ENCODE results near the gene ARHGEF7.

ARHGEF7 gene

DNA sequence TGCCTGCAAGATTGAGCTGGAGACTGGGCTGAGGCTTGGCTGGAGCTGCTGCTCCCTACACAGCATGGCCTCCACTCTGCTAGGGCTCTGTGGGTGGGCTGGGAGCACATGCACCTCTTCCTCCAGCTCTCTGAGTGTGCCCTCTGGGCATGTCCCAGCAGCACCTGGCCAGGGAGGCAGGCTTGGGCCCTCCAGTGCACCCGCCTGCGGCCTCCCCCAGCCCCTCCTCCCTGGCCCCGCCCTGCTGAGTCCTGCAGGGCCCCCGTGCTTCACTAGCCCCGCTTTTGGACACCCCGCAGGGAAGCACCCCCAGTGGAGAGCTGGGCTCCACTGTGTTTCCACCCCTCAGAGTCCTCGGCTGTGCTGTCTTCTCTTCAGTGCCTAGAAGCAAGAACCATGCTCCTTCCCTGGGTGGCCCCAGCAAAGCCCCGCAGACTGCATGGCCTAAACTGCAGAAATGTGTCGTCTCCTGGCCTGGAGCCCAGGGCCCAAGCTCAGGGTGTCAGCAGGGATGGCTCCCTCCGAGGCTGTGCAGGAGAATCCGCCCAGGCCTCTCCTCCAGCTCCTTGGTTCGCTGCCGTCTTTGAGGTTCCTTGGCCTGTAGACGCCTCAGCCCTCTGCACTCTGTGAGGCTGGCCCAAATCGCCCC is 200.4 kb downstream of the ARHGEF7 start:
- DNase-seq, result no peak

DNA sequence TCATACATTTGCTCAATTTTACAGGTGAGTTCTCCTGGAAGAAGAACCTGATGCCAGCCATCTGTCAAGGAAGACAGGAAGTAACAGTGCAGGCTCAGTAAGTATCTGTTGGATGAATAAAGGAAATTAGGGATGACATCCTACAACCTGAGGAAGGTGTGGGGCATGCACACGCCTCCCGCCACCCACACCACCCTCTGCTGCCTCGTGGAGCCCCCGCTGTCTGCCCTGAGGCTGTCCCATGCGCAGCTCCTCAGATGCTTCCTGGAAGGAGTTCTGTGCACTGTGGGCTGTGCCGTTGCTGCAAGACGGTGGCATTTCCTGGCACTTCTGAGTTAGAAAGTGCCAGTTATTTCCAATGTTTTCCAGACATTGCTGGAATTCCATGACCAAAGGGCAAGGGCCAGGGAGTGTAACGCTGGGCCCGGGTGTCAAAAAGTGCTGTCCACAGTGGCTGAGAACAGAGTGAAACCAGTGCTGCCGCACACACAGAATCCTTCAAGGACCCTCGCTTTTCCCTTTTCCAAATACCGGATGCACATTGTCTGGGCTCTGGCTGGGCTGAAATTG is 201.1 kb downstream of the ARHGEF7 start:
- DNase-seq, result no peak

DNA sequence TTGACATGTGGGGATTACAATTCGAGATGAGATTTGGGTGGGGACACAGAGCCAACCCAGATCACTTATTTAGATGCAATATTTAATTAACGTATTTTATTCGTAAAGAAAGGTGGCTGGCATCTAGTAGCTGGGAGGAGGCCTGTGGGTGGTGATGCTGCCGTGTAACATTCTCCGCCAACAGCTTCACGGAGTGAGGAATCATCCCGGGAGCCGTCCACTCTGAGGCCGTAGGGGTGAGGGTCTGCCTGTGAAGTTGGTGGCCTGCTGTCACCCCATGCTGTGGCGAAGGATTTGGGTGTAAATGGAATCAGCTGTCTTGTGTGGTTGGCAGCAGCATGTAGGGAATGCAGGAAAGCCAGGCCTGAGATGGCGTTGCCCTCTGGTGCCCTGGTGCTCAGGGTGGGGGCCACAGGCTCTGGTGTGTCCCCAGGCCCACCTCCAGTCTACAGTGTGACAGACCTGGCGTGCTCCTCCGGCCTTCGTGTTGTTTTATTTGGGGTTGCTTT is 202.0 kb downstream of the ARHGEF7 start:
- no peak for DNase-seq

DNA sequence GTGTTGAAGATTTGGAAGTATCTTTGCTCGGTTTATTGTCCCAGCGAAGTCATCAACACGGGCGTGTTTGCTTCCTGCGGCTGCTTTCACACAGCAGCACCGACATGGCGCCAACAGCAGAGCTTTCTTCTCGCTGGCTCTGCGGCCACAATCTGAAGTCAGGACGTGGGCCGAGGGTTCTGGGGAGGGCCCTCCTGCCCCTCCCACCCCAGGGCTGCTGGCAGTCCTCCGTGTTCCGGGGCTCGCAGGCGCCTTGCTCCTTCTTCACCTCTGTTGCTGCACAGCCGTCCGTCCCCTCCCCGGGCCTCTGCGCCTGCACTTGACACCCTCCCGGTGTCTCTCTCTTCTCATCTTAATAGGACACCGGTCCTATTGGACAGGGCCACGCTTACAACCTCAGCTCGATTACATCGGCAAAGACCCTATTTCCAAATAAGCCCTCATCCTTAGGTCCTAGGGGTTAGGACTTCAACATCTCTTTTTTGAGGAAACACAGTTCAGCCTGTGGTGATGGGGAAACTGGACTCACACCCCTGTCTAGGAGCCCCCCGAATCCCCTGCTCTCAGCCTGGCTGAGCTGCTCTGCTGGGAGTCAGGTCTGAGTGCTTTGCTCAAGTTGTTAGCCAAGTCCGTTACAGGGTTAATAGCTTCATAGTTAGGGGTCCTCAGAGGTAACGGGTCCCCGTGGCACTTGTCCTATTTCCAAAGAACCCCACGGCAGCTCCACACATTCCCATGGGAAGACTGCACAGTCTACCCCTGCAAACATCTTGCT is 202.6 kb downstream of the ARHGEF7 start:
- DNase-seq, result no peak

DNA sequence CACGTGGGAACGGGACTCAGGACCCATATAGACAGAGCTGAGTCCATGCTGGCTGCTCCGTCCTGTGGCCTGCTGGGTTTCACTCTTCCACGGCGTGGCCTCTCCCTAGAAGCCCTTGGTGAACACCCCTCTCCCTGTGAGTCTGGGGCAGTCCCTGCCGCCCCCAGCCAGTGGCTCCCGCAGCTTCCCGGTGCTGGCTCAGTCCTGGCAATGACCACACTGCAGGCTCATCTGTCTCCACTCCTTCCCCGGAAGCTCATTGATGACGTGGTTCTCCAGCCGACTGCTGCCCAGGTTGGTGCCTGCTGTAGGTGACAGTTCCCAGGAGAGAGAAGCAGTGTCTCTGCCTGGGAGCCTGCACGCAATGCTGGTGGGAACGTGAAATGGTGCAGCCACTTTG is 203.3 kb downstream of the ARHGEF7 start:
- DNase-seq, result no peak

DNA sequence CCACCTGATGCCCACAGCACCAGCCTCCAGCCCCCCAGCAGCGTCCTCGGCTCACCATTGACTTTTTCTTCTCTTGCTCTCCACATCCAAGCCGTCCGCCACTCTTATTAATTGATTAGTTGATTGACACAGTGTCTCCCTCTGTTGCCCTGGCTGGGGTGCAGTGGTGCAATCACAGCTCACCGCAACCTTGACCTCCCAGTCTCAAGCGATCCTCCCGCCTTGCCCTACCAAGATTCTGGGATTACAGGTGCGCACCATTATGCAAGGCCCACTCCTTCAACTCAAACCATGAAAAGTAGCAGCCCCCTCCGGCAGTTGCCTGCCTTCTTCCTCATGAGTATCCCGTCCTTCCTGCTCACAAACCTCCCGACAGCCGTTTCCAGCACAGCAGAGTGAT is 204.4 kb downstream of the ARHGEF7 start:
- no peak for DNase-seq

DNA sequence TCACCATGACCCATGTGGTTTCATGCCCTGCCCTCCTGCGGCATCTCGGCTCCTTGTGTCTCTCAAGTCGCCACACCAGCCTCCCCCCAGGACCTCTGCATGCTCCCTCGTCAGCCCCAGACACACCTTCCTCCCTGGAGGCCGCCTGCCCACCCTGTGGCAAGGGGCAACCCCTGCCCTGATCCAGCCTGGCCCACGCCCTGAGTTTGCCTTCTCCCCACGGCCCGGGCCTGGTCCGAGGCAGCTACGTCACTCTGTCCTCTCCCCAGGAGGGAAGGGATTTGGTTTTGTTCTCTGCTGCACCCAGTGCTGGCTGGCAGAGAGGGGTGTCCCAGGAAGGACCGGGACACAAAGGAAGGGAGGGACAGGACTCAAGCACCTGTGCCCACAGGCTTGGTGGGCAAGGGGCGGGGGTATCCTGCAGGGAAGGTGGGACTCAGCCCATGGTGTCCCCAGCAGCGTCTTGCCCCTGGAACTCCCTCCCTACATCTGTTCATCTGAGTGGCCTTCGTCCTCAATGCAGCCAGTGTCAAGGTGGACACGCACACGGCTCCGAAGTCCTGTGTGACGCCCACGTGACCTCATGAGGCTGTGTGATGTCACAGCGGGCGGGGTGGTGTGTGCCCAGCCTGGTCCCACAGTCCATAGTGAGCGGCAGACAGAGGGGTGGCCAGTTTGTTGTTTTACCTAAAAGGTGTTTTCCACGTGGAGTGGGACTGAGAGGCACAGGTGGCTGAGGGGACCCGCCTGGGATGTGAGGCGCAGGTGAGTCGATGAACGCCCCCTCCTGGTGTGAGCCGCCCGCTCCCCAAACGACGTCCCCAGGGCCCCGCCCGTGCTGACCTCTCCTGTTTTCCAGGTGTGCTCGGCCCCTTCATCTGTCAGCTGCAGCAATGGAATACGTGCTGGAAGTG is 205.1 kb downstream of the ARHGEF7 start, which contains the start of gene TEX29:
TSS of gene TEX29 (plus strand) at position 645 of the 914 bp plus-strand sequence. CDS start at position 894, 249 bp downstream.
- DNase-seq, result no peak

DNA sequence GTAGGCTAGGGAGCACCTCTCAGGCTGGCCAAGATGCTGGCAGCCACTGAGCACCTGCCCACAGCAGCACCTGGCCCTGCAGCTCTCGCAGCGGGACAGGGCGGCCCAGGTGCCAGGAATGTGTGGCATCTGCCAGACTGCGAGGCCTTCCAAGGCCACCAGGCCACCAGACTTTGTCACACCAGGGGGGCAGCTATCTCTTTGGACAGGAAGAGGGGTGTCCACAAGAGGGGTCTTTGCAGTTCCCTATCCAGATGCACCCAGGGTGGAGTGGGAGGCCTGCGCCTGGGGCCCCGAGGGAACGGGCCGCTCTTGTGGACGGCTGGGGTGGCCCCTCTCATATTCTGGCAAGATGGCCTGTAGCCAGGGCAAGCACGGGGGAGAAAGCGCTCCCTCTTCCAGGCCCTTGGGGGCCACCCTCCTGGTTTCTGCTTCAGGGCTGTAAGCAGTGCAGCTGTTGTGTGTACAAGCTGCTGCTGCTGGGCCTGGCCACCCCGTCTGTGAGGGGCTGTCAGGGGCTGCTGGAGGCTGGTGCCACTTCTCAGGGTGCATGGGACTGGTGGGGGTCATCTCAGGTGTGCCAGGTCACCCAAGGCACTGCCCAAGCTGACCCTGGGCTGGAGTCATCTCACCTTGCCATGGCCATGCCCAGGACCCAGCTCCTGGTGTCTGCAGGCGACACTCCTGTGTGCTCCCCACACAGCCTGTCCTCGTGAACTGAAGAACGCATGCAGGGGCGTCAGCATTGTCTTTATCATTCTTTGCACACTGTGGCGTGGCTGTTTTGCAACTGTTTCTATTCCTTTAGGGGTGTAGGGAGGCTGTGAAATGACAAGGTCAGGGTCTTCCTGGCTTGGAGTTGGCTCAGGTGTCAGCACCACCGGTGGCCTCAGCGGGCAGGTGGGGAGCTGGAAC is 207.1 kb downstream of the ARHGEF7 start:
- no peak for DNase-seq

DNA sequence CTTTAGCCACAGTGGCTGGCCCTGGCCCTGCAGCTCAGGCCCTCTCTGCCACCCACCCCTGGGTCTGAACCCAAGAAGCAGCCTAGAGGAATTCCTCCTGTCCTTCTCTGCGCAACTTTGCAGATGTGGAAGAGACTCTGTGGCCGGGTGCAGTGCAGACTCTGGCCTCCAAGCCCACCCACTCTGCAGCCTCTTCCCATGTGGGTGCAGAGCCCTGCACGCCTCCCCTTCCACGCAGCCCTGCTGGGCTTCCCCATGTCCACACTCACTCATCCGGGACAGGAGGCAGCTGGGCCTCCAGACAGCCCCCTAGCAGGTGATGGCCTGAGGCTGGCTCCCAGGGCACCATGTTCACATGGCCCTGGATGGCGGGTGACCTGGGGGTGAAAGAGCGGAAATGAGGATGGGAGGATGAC is 207.8 kb downstream of the ARHGEF7 start:
- DNase-seq, result no peak

DNA sequence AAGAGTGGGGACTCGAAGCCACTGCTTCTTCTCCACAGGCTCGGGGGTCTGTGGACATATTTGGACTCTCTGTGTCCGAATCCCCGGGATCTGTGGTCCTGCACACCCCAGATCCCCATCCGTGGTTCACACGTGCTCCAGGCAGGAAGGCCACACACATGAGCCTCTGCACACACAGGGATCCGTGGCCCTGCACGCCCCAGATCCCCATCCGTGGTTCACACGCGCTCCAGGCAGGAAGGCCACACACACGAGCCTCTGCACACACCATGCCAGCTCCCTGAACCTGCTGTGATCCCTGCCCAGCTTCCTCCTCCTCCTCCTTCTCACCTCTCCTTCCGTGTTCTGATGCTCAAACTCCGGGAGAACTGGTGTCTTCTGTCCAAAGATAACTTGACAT is 208.4 kb downstream of the ARHGEF7 start:
- no peak for DNase-seq

DNA sequence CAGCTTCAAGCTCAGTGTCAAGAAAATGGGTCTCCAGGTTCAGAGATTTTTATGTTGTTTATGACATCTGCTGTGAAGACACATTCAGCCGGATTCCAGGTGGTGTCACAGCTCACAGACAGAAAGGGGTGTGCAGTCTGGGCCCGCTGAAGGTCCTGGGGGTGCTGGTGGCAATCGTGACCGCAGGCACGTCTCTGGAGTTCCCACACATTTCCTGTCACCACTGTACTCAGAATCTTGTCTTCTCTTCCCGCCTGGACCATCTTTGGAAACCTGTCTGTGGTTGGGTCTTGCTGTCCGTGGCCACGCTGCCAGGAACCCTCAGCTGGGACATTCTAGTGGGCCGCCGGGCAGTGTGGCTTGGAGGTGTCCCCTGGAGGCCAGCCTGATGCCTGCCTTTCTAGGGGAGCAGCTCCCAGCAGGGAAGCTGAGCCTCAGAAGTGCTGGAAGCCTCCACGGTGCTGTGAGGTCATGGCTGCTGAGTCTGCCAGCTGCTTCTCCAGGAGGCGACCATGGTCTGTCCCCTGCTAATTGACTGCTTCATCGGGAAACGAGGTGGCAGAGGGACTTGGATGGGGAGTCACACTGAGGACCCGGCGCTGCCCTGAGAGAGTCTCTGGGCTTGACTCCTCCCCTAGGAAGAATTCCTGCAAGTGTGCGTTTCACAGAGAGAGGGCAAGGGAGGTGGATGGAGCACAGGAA is 209.0 kb downstream of the ARHGEF7 start:
- DNase-seq, result no peak

DNA sequence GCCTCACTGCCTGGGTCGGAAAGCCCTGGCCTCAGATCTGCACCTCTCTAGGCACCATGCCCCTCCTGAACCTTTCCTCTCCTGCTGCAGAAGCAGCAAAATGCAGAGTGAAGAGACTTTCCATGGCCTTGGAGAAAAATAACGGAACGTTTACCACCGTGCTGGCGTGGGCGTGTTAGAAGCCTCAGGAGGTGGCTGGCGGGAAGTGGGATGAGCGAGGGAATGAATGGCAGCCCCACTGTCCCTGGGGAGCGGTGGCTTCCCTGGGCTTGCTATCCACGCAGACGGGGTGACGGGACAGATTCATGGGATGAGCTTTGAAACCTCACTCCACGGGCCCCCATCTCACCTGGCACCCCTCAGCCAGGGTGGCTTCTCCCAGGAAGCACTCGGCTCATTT is 209.6 kb downstream of the ARHGEF7 start:
- no peak for DNase-seq

DNA sequence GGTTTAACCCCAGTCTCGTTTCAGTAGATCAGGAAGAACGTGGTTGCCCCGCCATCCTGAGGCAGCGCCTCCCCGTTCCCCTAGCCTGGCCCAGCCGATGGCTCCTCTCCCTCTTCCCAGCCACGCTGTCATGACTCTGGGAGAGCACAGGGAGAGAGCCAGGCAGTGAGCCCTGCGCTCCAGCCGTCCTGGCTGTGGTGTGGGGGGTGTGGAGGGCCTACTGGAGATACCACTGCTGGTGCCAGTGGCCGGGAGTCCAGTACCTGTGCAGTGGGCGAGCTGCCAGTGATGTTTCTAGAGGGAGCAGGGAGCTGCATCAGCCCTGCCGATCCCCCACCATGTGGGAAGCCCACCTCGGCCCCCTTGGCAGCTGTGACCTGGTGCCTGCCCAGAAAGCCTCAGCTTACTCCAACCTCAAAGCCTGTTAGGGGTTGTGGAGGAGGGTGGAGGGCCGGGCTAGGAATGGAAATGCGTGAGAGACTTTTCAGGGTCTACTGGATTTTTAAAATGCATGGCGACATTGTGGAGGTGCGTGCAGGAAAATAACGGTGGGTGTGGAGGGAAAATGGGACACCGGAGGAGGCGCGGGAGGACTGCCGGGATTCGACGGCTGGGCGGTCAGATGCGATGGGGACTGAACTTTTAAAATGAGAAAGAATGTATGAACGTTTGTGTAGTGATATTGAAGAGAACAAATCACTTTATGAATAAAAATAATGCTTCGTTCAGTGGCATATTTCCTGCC is 210.2 kb downstream of the ARHGEF7 start:
- DNase-seq, result no peak

DNA sequence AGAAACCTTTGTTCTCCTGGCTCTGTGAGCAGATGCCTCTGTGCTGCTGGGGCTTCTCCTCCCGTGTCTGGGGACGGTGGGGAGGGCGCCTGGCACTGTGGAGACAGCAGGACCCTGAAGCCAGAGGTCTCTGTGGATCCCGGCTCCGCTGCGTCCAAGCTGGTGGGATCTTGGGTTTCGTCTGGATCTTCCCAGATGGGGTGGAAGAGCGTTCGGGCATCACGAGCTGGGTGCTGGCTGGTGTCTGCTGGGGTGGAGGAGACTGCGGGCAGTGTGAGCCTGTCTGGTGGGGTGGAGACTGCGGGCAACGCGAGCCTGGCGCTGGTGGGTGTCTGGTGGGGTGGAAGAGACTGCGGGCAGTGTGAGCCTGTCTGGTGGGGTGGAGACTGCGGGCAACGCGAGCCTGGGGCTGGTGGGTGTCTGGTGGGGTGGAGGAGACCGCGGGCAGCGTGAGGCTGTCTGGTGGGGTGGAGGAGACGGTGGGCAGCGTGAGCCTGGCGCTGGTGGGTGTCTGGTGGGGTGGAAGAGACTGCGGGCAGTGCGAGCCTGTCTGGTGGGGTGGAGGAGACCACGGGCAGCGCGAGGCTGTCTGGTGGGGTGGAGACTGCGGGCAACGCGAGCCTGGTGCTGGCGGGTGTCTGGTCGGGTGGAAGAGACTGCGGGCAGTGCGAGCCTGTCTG is 211.0 kb downstream of the ARHGEF7 start:
- no peak for DNase-seq

DNA sequence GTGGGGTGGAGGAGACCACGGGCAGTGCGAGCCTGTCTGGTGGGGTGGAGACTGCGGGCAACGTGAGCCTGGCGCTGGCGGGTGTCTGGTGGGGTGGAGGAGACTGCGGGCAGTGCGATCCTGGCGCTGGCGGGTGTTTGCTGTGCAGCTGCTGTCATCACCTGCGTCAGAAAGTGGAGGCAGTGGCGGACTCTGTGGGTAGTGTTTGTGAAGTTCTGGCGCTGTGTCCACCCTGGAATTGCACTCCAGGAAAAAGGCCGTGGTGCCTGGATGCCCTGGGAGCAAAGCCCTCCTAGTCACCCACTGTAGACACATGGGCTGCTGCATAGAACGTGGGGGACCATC is 211.5 kb downstream of the ARHGEF7 start:
- no peak for DNase-seq

DNA sequence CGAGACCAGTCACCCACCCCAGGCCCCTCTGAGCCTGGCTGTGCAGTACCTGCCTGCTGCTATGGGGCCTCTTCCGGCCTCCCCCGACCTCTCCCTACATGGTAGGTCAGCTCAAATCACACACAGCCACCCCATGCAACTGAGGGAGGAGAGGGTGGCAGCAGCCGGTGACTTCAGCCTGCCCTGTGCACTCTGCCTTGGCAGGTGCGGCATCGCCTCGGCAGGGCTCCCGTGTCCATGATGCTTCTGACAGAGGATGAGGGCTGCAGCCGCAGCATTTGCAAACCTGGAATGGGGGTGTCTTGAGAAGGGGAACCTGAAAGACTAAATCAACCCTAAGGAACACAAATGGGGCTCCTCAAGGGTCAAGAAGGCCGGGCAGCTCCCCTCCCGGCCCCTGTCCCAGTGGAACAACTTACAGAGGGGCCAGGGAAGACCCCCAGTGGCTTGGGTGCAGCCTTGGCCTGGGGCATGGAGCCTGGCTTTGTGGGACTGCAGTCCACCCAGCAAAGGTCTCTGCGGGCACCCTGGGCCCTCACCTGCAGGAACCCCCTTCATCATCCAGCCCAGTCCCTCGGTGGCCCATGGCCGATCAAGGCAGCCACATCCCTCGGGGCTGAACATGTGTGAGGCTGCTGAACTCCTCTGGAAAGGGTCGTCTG is 212.0 kb downstream of the ARHGEF7 start:
- DNase-seq, result no peak

DNA sequence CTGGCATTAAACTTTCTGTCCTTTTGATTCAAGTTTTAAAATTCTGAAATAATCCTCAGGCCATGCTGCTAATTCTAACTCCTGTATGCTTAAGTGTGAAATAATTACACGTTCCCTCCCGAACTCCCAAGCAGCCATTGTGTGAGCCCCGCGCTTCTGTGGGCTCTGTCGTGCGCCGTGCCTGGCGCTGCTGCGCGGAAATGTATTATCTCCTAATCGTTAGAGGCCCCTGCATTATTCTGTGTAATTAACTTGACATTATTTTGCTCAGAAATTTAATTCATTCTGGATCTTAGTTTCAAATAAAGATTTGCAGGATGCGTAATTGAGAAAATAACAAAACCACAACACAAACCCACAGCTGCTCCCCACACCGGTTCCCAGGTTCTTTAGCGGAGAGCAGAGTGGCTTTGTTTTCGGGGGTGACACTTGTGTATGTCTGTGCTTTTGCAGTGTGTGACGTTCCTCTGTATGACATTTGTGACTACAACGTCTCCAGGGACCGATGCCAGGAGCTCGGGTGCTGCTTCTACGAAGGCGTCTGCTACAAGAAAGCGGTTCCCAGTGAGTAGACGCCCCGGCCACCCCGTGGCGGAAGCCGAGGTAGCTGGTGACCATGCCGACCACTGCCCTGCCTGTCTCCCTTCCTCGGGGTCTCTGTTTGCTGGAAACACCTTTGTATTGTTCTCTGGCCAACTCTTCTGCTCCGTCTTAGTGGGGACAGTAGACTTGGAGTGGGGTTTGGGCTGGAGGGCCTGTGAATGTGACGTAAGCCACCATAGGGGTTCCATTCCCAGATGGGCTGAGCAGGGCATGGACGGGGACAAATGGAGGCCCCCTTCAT is 212.8 kb downstream of the ARHGEF7 start:
- DNase-seq, result no peak
